Measurements from ENCODE around the gene NID1.

GRCh38 chr1:235955777-235956176, 109.1 kb downstream of the NID1 start:
- TF ChIP-seq CTCF (IDR thresholded peaks at IDR 0.05 in 2 of 3, conservative IDR thresholded peaks at IDR 0.05 in 1 of 3; ENCODE audit: borderline replicate concordance in 1 of 3, insufficient read depth in 1 of 3, low read depth in 2 of 3, low read length in 2 of 3) (no peak), MAX (IDR thresholded peaks at IDR 0.05) (no peak), POLR2A (IDR thresholded peaks at IDR 0.05; ENCODE audit: borderline replicate concordance, extremely low read depth, insufficient read depth, insufficient read length) (no peak), RAD21 (IDR thresholded peaks at IDR 0.05; ENCODE audit: low read depth) (no peak), EGR1 (IDR thresholded peaks at IDR 0.05; ENCODE audit: low read depth) (no peak)

Measured in HCT116 (cell line).